Measurements from ENCODE around the gene CDKN2A.

Gene CDKN2A

GRCh38 chr9:22033012-22033630 lies 38.9 kb upstream of the CDKN2A start:
- H3K27ac ChIP-seq (replicated peaks), result no peak overlapping the region
- TF ChIP-seq GABPA (IDR thresholded peaks at IDR 0.05; ENCODE audit: low read depth) (no peak), REST (IDR thresholded peaks at IDR 0.05; ENCODE audit: insufficient replicate concordance, low read depth) (no peak), POLR2AphosphoS5 (IDR thresholded peaks at IDR 0.05; ENCODE audit: low read depth) (no peak), SPI1 (IDR thresholded peaks at IDR 0.05; ENCODE audit: borderline replicate concordance, low read depth) (no peak)
- TF ChIP-seq, protein P1, sequence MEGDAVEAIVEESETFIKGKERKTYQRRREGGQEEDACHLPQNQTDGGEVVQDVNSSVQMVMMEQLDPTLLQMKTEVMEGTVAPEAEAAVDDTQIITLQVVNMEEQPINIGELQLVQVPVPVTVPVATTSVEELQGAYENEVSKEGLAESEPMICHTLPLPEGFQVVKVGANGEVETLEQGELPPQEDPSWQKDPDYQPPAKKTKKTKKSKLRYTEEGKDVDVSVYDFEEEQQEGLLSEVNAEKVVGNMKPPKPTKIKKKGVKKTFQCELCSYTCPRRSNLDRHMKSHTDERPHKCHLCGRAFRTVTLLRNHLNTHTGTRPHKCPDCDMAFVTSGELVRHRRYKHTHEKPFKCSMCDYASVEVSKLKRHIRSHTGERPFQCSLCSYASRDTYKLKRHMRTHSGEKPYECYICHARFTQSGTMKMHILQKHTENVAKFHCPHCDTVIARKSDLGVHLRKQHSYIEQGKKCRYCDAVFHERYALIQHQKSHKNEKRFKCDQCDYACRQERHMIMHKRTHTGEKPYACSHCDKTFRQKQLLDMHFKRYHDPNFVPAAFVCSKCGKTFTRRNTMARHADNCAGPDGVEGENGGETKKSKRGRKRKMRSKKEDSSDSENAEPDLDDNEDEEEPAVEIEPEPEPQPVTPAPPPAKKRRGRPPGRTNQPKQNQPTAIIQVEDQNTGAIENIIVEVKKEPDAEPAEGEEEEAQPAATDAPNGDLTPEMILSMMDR (IDR thresholded peaks at IDR 0.05; ENCODE audit: insufficient read depth, low read length), result no peak

GRCh38 chr9:22031655-22032411 lies 37.6 kb upstream of the CDKN2A start:
- DNase-seq (ENCODE audit: low read depth in 1 of 2, low spot score in 1 of 2), result no peak
- TF ChIP-seq REST (IDR thresholded peaks at IDR 0.05; ENCODE audit: insufficient replicate concordance, low read depth), result no peak
- TF ChIP-seq SPI1 (IDR thresholded peaks at IDR 0.05; ENCODE audit: borderline replicate concordance, low read depth), result peak; percentile 53; the same call in 1 of the 2 replicates
- H3K4me3 ChIP-seq (replicated peaks; ENCODE audit: insufficient read depth, low read length), result no peak overlapping the region
- H3K27ac ChIP-seq (replicated peaks), result no peak overlapping the region
- H3K27me3 ChIP-seq (ENCODE audit: insufficient read depth, poor library complexity, severe bottlenecking), result no peaks in the 10 kb centered on the region

More at GRCh38 chr9:22033012-22033630, 38.9 kb upstream of the CDKN2A start:
- H3K4me3 ChIP-seq (replicated peaks; ENCODE audit: insufficient read depth, low read length), result no peak overlapping the region
- DNase-seq (ENCODE audit: low read depth in 1 of 2, low spot score in 1 of 2), result no peak
- H3K27me3 ChIP-seq (ENCODE audit: insufficient read depth, poor library complexity, severe bottlenecking), result no peaks in the 10 kb centered on the region

GRCh38 chr9:22030101-22030598 lies 36.0 kb upstream of the CDKN2A start:
- no peak for TF ChIP-seq REST (IDR thresholded peaks at IDR 0.05; ENCODE audit: insufficient replicate concordance, low read depth)
- TF ChIP-seq GABPA (IDR thresholded peaks at IDR 0.05; ENCODE audit: low read depth), result no peak
- peak; percentile 97 for TF ChIP-seq SPI1 (IDR thresholded peaks at IDR 0.05; ENCODE audit: borderline replicate concordance, low read depth)
- H3K27me3 ChIP-seq (ENCODE audit: insufficient read depth, poor library complexity, severe bottlenecking), result no peaks in the 10 kb centered on the region

GRCh38 chr9:22029231-22029630 lies 35.0 kb upstream of the CDKN2A start:
- Histone ChIP-seq H3K27me3 (ENCODE audit: insufficient read depth, poor library complexity, severe bottlenecking) (no peaks in the 10 kb centered on the region), H3K4me3 (replicated peaks; ENCODE audit: insufficient read depth, low read length) (no peak overlapping the region), H3K27ac (replicated peaks) (peak overlapping the region; percentile 76)
- TF ChIP-seq POLR2AphosphoS5 (IDR thresholded peaks at IDR 0.05; ENCODE audit: low read depth), result no peak
- no peak for TF ChIP-seq GABPA (IDR thresholded peaks at IDR 0.05; ENCODE audit: low read depth)
- TF ChIP-seq SPI1 (IDR thresholded peaks at IDR 0.05; ENCODE audit: borderline replicate concordance, low read depth), result no peak
- TF ChIP-seq REST (IDR thresholded peaks at IDR 0.05; ENCODE audit: insufficient replicate concordance, low read depth), result no peak
- TF ChIP-seq, protein P1 (IDR thresholded peaks at IDR 0.05; ENCODE audit: insufficient read depth, low read length), result no peak
- DNase-seq (ENCODE audit: low read depth in 1 of 2, low spot score in 1 of 2), result no peak

More at GRCh38 chr9:22030101-22030598, 36.0 kb upstream of the CDKN2A start:
- Histone ChIP-seq H3K27ac (replicated peaks) (peak overlapping the region; percentile 76), H3K4me3 (replicated peaks; ENCODE audit: insufficient read depth, low read length) (no peak overlapping the region)
- DNase-seq (ENCODE audit: low read depth in 1 of 2, low spot score in 1 of 2), result peak in 1 of 2 experiments; percentile 36
